ENCODE results near the gene GDA.
A peak's percentile ranks its signal among the peaks of the same experiment; 100 is the strongest.

The GDA gene

GRCh38 chr9:72149231-72149975 lies at the start of gene GDA:
GDA (plus strand) TSS chr9:72149440; CDS start chr9:72149560, 120 bp downstream.
- peak; percentile 48 for DNase-seq

- DNase-seq = no peak
These were observed 46.7 kb upstream of the GDA start for GRCh38 chr9:72102520-72102919.

GRCh38 chr9:72113056-72113455 lies 36.2 kb upstream of the GDA start:
- no peak for DNase-seq

- no peak for DNase-seq
These were observed 29.4 kb upstream of the GDA start for GRCh38 chr9:72119853-72120252.

- no peak for DNase-seq
These were observed 24.3 kb upstream of the GDA start for GRCh38 chr9:72124947-72125346.

- no peak for DNase-seq
These were observed 21.5 kb upstream of the GDA start for GRCh38 chr9:72127753-72128152.

- no peak for DNase-seq
These were observed 20.7 kb upstream of the GDA start for GRCh38 chr9:72128526-72128925.

- no peak for DNase-seq
These were observed 19.7 kb upstream of the GDA start for GRCh38 chr9:72129271-72130156.

- no peak for DNase-seq
These were observed 18.9 kb upstream of the GDA start for GRCh38 chr9:72130321-72130720.

GRCh38 chr9:72131206-72131605 lies 18.0 kb upstream of the GDA start:
- no peak for DNase-seq

GRCh38 chr9:72132052-72132451 lies 17.2 kb upstream of the GDA start:
- DNase-seq = no peak

GRCh38 chr9:72133365-72134035 lies 15.7 kb upstream of the GDA start:
- no peak for DNase-seq

- DNase-seq = no peak
These were observed 14.4 kb upstream of the GDA start for GRCh38 chr9:72134801-72135200.

GRCh38 chr9:72137697-72138365 lies 11.4 kb upstream of the GDA start:
- DNase-seq = no peak

- no peak for DNase-seq
These were observed 10.0 kb upstream of the GDA start for GRCh38 chr9:72139226-72139625.

- no peak for DNase-seq
These were observed 8.7 kb upstream of the GDA start for GRCh38 chr9:72140586-72140985.

GRCh38 chr9:72141484-72141883 lies 7.8 kb upstream of the GDA start:
- DNase-seq = peak; percentile 88

- DNase-seq = no peak
These were observed 4.3 kb upstream of the GDA start for GRCh38 chr9:72144756-72145492.

GRCh38 chr9:72145733-72146505 lies 3.3 kb upstream of the GDA start:
- DNase-seq = no peak

- DNase-seq = no peak
These were observed 1.6 kb upstream of the GDA start for GRCh38 chr9:72147676-72148075.

GRCh38 chr9:72150127-72150526 lies 887 bp downstream of the GDA start:
- no peak for DNase-seq

All from NCI-H82 (cell line).